ENCODE results near the gene EMCN.

DNA sequence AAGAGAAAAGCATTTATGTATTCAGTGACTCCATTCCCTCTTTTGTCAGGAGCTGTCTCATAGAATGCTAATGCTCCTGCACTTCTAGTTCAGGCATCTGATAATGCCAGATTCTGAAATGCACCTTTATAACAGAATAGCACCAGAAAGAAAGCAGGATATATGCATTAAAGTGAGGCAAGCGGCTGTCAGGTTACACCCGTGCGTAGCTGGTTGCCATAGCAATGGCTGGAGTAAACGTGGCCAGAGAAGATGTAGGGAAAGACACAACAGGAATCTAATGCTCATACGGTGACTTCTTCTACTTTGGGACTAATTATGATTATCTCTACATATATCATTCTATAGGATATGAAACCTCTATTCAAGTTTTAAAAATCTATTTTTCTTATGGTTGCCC lies 5.9 kb downstream of the EMCN start:
- TF ChIP-seq POLR2A (IDR thresholded peaks at IDR 0.05) = no peak
- TF ChIP-seq, protein P1, sequence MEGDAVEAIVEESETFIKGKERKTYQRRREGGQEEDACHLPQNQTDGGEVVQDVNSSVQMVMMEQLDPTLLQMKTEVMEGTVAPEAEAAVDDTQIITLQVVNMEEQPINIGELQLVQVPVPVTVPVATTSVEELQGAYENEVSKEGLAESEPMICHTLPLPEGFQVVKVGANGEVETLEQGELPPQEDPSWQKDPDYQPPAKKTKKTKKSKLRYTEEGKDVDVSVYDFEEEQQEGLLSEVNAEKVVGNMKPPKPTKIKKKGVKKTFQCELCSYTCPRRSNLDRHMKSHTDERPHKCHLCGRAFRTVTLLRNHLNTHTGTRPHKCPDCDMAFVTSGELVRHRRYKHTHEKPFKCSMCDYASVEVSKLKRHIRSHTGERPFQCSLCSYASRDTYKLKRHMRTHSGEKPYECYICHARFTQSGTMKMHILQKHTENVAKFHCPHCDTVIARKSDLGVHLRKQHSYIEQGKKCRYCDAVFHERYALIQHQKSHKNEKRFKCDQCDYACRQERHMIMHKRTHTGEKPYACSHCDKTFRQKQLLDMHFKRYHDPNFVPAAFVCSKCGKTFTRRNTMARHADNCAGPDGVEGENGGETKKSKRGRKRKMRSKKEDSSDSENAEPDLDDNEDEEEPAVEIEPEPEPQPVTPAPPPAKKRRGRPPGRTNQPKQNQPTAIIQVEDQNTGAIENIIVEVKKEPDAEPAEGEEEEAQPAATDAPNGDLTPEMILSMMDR (IDR thresholded peaks at IDR 0.05) = no peak
